Neural cell (in vitro differentiated cells): ENCODE data around the gene NIT1. TPM values are rescaled to one million over a fixed set of nuclear protein-coding genes. Genes with fewer than 3 reads are reported as not detected.

ENCODE experiments used
- H2AFZ ChIP-seq: fragments of 200-600, 300-800 bp; sonication (generic), shearing (Covaris generic); 2 replicates; pipeline ENCODE4 v1.6.0; 2014; ENCODE audit warnings: low read depth, mild to moderate bottlenecking, antibody characterized with exemption, low read length, moderate library complexity
- H3F3A ChIP-seq: fragments of 200-600 bp; shearing (Covaris generic); 2 replicates; pipeline ENCODE4 v1.6.1; 2016; ENCODE audit warnings: mild to moderate bottlenecking, moderate library complexity, mixed read lengths, antibody characterized with exemption, low read length; ENCODE audit not compliant: insufficient read depth, poor library complexity, severe bottlenecking
- H3K27ac ChIP-seq: fragments of 200-600, 300-800 bp; sonication (generic), shearing (Covaris generic); 2 replicates; pipeline ENCODE4 v1.5.1; 2014; ENCODE audit warnings: mild to moderate bottlenecking, low read length, moderate library complexity
- H3K27me3 ChIP-seq: fragments of 300-800, 200-600 bp; sonication (generic), shearing (Covaris generic); 2 replicates; pipeline ENCODE4 v1.6.0; 2014; ENCODE audit warnings: mild to moderate bottlenecking, low read depth, low read length, moderate library complexity; ENCODE audit not compliant: insufficient read depth
- H3K36me3 ChIP-seq: fragments of 300-800, 200-600 bp; sonication (generic), shearing (Covaris generic); 2 replicates; pipeline ENCODE4 v1.5.1; 2014; ENCODE audit warnings: mild to moderate bottlenecking, antibody characterized with exemption, low read length, moderate library complexity; ENCODE audit not compliant: insufficient read depth
- H3K4me2 ChIP-seq: fragments of 300-800, 200-600 bp; sonication (generic), shearing (Covaris generic); 2 replicates; pipeline ENCODE4 v1.6.0; 2014; ENCODE audit warnings: mild to moderate bottlenecking, low read length
- H3K4me3 ChIP-seq: fragments of 300-800, 200-600 bp; sonication (generic), shearing (Covaris generic); 2 replicates; pipeline ENCODE4 v1.5.1; 2014; ENCODE audit warnings: mild to moderate bottlenecking, low read length, moderate library complexity
- H3K79me2 ChIP-seq: fragments of 200-600 bp; shearing (Covaris generic); replicated peaks from 2 replicates; pipeline ENCODE4 v1.6.0; 2014; ENCODE audit warnings: mild to moderate bottlenecking, low read length, moderate library complexity; ENCODE audit not compliant: insufficient read depth
- H3K9ac ChIP-seq: fragments of 300-800, 200-600 bp; sonication (generic), shearing (Covaris generic); 2 replicates; pipeline ENCODE4 v1.6.1; 2016; ENCODE audit warnings: mild to moderate bottlenecking, low read length, mixed read lengths
- H3K9me2 ChIP-seq: fragments of 200-600 bp; shearing (Covaris generic); 2 replicates; pipeline ENCODE4 v1.6.1; 2016; ENCODE audit warnings: mild to moderate bottlenecking, low read length, mixed read lengths; ENCODE audit not compliant: insufficient read depth
- H3K9me3 ChIP-seq: fragments of 200-600, 300-800 bp; sonication (generic), shearing (Covaris generic); 2 replicates; pipeline ENCODE4 v1.6.1; 2016; ENCODE audit warnings: mild to moderate bottlenecking, mixed run types, low read length, moderate library complexity, mixed read lengths
- H4K20me1 ChIP-seq: fragments of 200-600 bp; shearing (Covaris generic); 2 replicates; pipeline ENCODE4 v1.6.1; 2016; ENCODE audit warnings: mild to moderate bottlenecking, mixed run types; ENCODE audit not compliant: insufficient read depth
- CTCF ChIP-seq: fragments of 450-650 bp; IDR thresholded peaks from 2 replicates; pipeline ENCODE4 v1.5.1; 2014; ENCODE audit warnings: antibody characterized with exemption, mild to moderate bottlenecking, moderate library complexity; ENCODE audit not compliant: poor library complexity, severe bottlenecking
- EP300 ChIP-seq: fragments of 450-650 bp; conservative IDR thresholded peaks from 2 replicates; pipeline ENCODE4 v1.6.1; 2014; ENCODE audit warnings: antibody characterized with exemption, mild to moderate bottlenecking, moderate library complexity; ENCODE audit not compliant: poor library complexity, severe bottlenecking
- EZH2 ChIP-seq: fragments of 200-600, 300-800 bp; shearing (Covaris generic), sonication (generic); IDR thresholded peaks from 2 replicates; pipeline ENCODE4 v1.6.1; 2014; ENCODE audit warnings: antibody characterized with exemption, low read length, borderline replicate concordance, mild to moderate bottlenecking; ENCODE audit not compliant: insufficient read depth, poor library complexity, severe bottlenecking
- MXI1 ChIP-seq: fragments of 450-650 bp; conservative IDR thresholded peaks from 2 replicates; pipeline ENCODE4 v1.6.1; 2014; ENCODE audit warnings: antibody characterized with exemption, mild to moderate bottlenecking; ENCODE audit not compliant: poor library complexity, severe bottlenecking
- POLR2AphosphoS5 ChIP-seq: IDR thresholded peaks from 2 replicates; pipeline ENCODE4 v1.6.1; 2012
- RAD21 ChIP-seq: fragments of 450-650 bp; conservative IDR thresholded peaks from 2 replicates; pipeline ENCODE4 v1.6.1; 2014; ENCODE audit warnings: antibody characterized with exemption, mild to moderate bottlenecking, moderate library complexity
- REST ChIP-seq: IDR thresholded peaks from 2 replicates; pipeline ENCODE4 v1.6.1; 2012; ENCODE audit warnings: borderline replicate concordance
- SMC3 ChIP-seq: fragments of 450-650 bp; conservative IDR thresholded peaks from 2 replicates; pipeline ENCODE4 v1.6.1; 2014; ENCODE audit warnings: antibody characterized with exemption, mild to moderate bottlenecking, moderate library complexity; ENCODE audit not compliant: poor library complexity
- TAF1 ChIP-seq: IDR thresholded peaks from 2 replicates; pipeline ENCODE4 v1.6.1; 2012; ENCODE audit warnings: low read depth
- polyA plus RNA-seq: library from polyadenylated mRNA; depleted of rRNA; stranded (reverse); fragments of >200 nt; gene quantifications from 2 replicates; pipeline ENCODE4 v1.2.3, GENCODE V29; 2014

The NIT1 gene
- polyA plus RNA-seq, 1 donor from 2014 or later, result 66.1 TPM

GRCh38 chr1:161164901-161165610, 47.2 kb downstream of the NIT1 start:
- peak overlapping the region; percentile 79 for H3K9ac ChIP-seq
- no peaks in the 10 kb centered on the region for H3K9me3 ChIP-seq
- peaks cover 7% of the 10 kb centered on the region for H3K79me2 ChIP-seq
- no peaks in the 10 kb centered on the region for H3F3A ChIP-seq
- peak overlapping the region; percentile 84 for H3K27ac ChIP-seq
- no peaks in the 10 kb centered on the region for H4K20me1 ChIP-seq
- peak overlapping the region; percentile 72 for H3K4me2 ChIP-seq
- TF ChIP-seq EZH2 (no peak), RAD21 (no peak), SMC3 (no peak), REST (no peak), POLR2AphosphoS5 (no peak), MXI1 (no peak), EP300 (no peak), CTCF (no peak), TAF1 (no peak)
- H2AFZ ChIP-seq, result no peak overlapping the region
- H3K36me3 ChIP-seq, result no peaks in the 10 kb centered on the region
- H3K4me3 ChIP-seq, result peak overlapping the region; percentile 96
- H3K9me2 ChIP-seq, result no peaks in the 10 kb centered on the region
- no peaks in the 10 kb centered on the region for H3K27me3 ChIP-seq

GRCh38 chr1:161165742-161166668, 48.1 kb downstream of the NIT1 start, which contains the start of gene PPOX:
PPOX (plus strand) TSS chr1:161166426; CDS start chr1:161166848, 422 bp downstream.
- Histone ChIP-seq H4K20me1 (no peaks in the 10 kb centered on the region), H3K9me3 (no peaks in the 10 kb centered on the region), H3K36me3 (no peaks in the 10 kb centered on the region), H3K79me2 (no peaks in the 10 kb centered on the region), H3K9me2 (no peaks in the 10 kb centered on the region), H3K4me2 (peak within 1 kb of the TSS; percentile 82), H3K27me3 (no peaks in the 10 kb centered on the region), H2AFZ (peak within 1 kb of the TSS; percentile 67), H3K4me3 (peak within 1 kb of the TSS; percentile 96), H3K27ac (peak within 1 kb of the TSS; percentile 84), H3F3A (no peaks in the 10 kb centered on the region), H3K9ac (peak within 1 kb of the TSS; percentile 79)
- TF ChIP-seq EP300, result peak; percentile 58
- peak; percentile 46 for TF ChIP-seq RAD21
- peak; percentile 70 for TF ChIP-seq CTCF
- TF ChIP-seq EZH2, result no peak
- TF ChIP-seq REST, result peak; percentile 58
- peak; percentile 55 for TF ChIP-seq SMC3
- TF ChIP-seq TAF1, result no peak
- peak; percentile 77 for TF ChIP-seq MXI1
- peak; percentile 61 for TF ChIP-seq POLR2AphosphoS5
